HG02798 (cell line): ENCODE data around the gene FCHSD2.
"Not testable (repeated sequence)": the region's sequence is repeated elsewhere in the genome, so short reads cannot be mapped to it uniquely, and the experiment has no call there.

Experiments
- ATAC-seq: cut with Tn5 transposase; IDR thresholded peaks from one replicate; pipeline ENCODE4 v1.9.1; 2021; ENCODE audit warnings: mild to moderate bottlenecking; ENCODE audit not compliant: unreplicated experiment, poor library complexity

FCHSD2 gene

DNA sequence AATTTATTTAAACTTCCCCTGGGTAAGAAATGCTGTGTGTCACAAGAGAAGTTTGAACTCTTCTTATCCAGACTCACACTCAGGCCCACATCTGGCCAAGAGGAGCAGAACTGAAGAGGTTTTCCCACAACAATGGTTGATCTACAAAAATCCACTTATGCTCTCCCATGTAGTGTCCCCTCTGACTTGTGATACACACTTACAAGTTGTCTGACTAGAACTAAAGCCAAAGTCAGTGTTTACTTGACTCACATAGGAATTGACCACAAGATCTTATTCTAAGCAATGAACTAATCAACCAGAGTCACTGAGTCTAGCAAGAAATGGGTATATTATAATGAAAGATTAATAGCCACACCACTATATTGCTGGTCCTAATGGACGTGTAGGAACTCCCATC, 194.9 kb downstream of the FCHSD2 start:
- ATAC-seq: no peak

DNA sequence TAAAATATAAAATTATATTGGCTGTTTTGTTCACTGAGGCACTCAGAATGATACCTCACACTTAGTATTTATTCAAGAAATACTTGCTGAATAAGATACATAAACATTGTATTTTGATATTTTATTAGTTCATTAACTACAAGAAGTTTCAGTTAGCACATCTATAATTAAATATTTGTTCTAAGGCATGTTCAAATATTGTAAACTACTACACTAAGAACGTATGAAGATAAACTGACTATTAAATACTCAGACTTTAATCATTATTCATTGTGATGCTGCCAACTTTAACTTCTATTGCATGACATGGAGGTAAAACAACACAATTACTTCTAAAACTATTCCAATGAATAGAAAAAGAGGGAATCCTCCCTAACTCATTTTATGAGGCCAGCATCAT, 198.5 kb downstream of the FCHSD2 start:
- no peak for ATAC-seq

DNA sequence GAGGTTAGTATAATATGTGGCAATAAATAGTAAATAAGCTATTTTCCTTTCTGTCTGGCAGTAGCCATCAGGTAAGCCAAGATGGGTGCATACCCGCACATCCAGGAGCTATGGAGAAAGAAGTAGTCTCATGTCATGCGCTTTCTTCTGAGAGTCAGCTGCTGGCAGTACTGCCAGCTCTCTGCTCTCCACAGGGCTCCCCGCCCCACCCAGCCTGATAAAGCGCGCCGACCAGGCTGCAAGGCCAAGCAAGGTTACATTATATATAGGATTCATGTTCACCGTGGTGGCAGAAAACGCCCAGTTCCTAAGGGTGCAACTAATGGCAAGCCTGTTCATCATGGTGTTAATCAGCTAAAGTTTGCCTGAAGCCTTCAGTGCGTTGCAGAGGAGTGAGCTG, 201.7 kb downstream of the FCHSD2 start:
- ATAC-seq: no peak

DNA sequence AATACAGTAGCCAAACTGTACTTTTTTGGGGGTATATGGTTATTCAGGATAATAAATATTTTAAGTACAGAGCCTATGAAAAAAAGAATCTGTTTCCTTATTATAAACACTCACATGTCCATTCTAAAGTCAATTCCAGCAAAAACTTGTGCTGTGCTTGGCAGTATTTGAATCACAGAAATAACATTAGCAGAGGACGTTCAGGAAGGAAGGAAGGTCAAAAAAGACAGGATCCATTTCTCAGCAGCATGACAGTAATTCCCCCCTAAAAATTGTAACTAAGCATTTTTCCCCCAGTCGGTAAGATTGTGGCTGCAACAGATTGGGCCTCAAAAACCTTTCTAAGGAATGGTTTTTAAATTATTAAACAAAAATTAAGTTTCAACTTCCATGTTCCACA, 203.1 kb downstream of the FCHSD2 start:
- no peak for ATAC-seq

DNA sequence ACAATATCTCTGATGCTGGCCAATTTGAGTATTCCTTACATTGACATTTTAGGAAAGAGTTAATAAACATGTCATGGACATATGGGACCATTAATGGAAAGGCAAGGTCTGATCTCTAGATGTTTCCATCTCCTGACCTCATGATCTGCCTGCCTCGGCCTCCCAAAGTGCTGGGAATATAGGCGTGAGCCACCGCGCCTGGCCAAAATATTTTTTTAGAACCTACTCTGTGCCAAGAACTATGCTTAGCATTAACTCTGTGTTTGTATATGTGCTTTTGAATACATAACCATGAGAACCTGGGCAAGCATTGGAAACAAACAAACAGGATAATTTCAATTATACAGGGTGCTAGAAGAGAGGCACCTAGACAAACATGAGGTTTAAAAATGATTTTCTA, 204.7 kb downstream of the FCHSD2 start:
- ATAC-seq: no peak

DNA sequence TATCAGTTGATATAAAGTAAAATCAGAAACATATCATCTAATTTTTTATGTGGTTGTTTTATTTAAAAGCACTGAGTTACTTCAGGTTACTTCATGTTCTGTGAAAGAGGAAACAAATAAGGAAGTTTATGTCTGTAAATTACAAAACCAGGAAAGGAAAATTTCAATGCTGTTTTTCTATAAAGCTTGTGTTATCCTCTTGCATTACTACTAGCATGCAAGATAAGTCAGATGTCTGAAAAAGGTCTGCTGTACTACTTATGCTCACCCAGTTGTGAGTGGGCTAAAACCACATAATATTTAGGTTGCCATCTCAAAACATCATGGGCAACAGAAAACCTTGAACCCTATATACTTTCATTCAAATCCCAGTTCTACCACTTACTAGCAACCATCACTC, 206.4 kb downstream of the FCHSD2 start:
- ATAC-seq: no peak

DNA sequence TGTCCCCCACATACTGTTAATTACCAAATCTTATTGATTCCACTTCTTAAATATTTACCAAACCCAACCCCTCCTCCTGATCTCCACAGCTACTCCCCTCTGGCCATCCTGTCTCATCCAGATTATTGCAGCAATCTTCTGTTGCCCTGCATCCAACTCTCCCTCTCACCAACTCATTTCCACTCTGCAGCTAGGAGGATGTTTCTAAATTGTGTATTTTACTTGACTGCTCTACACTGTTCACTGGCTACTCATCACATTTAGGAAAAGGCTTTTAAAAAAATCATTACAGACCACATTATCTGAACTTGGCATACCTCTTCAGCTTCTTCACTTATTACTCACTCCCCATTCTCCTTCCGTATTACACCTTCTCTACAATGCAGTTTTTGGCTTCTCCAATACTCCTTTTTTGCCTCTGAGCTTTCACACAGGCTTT, 210.0 kb downstream of the FCHSD2 start:
- no peak for ATAC-seq

DNA sequence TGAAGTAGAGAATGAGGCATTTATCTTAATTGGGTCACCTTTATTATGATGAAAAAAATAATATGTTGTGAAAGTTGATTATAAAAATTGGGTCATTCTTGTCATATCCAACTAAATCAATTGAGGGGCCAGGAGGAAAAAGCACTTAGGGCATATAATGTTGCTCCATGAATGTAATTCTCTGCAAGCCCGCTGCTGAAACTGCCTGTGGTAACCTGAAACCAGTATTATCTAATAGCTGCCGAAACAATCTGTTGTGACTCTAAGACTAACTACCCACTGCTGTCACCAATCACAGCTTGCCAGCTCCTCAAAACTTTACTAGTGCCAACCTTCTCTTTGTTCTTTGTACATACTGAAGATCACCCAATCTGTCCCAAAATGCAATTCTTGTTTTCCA, 212.1 kb downstream of the FCHSD2 start:
- no peak for ATAC-seq

DNA sequence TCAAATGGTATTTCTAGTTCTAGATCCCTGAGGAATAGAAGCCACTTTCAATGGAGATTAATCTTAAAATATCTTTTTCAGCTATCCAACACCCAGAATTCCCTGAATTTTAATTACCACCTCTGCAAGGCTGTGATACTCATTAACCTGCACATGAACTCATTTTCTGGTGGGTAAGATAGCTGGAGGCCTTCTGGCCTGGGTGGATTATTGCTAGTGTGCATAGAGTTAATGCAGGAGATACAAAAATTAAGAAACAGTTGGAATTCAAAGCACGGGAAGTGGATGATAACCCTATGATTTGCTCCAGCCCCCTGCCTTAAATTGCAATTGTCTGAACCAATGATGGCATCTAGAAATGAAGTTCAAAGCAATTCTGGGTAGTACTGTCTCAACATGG, 212.9 kb downstream of the FCHSD2 start:
- ATAC-seq: no peak

DNA sequence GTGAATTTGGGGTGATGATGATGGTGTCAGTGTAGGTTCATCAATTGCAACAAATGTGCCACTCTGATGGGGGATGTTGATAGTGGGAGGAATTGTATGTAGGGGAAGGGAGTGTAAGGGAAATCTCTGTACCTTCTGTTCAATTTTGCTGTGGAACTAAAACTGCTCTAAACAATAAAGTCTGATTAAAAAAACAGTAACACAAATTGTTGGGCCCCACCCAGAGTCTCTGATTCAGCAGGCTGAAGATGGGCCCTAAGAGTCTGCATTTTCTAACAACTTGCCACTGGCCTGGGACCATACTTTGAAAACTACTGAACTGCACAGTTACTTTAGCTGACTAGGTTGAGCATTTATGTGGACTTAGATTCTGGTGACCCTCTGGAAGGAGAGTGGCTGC, 214.7 kb downstream of the FCHSD2 start:
- ATAC-seq: no peak

DNA sequence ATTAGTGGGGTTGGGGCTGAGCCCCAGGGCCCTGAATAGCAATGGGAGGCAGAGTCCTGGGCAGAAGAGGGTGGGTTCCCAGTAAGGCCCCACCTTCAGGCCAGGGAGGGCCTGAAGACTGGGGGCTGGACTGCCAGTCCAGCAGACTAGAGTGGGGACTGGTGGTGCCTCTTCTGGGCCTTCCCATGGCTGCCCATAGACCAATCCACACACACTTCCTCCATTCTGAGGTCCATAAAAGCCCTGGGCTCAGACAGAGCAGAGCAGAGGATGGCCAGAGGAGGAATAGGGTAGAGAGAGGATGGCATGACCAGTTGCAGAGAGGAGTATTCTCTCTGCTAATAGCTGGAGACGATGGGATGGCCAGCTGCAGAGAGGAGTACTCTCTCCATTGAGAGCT, 216.0 kb downstream of the FCHSD2 start:
- no peak for ATAC-seq

DNA sequence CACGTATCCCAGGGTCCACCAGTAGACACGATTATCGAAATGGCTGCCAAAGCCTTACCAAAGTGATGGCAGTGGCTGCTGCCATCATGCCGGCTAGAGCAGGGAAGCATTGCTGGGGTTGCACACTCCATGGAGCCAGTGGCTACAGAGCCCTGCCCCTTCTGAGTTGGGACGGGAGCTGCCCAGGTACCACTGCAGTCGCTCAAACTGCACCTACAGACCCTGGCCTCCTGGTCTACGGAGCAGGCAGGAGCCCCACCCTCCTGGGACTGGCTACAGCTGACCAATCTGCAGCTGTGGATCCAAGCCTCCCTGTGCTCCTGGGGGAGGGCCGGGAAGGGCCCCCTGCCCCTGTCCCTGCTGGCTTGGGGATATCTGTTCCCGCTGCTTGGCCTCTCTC, 216.5 kb downstream of the FCHSD2 start:
- no peak for ATAC-seq

DNA sequence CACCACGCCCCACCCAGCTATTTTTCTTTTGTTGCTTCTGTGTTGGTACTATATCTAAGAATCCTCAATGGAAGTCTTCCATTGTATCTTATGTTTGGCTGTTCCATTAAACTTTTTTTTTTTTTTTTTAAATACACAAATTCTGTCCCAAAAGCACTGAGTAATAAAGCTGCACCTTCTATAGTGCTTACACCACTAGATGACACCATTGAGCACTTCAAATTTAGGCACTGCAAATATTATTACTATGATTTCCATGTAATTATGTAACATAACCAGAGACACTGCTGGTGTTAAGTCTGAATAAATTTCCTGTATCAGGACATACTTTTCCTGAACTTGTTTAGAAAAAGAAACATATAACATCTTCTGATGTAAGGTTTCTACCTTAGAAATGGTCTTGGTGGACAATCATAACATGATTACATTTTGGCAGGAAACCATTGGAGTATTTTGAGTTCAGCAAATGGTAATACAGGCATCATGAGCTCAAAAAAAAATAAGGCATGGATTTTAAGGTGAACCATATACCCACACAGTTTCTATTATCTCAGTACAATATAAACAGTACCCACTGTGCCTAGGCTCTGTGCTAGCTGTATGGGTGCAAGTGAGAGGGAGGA, 217.4 kb downstream of the FCHSD2 start:
- ATAC-seq: no peak

DNA sequence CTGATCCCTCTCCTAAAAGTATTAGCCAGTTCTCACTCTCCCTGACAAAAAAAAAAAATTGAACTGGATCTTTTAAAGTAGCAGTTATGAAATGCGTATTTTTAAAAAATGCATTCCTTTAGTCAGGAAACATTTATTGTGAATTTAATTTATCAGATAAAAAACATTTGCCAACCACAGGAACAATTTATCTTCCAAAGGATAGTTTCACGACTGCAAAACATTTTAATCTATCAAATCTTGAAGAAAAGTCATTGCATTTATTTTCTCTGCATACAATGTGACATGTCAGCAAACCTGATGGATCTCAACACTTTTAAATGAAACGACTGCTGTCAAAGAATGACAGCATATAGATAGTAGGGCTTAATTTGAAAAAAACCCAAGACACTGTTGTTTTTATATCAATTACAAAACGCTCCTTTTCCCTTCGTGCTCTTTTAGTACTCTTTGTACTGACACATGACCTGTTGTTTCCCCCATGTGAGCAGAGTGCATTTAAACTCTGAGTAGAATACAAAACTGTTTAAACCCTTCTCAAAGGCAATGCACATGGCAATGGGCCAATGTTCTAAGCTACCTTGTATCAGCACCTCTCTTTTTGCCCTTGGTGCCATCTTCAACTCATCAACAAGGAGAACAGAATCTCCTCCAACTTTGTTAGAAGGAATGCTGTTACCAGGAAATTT, 220.9 kb downstream of the FCHSD2 start:
- ATAC-seq: no peak

DNA sequence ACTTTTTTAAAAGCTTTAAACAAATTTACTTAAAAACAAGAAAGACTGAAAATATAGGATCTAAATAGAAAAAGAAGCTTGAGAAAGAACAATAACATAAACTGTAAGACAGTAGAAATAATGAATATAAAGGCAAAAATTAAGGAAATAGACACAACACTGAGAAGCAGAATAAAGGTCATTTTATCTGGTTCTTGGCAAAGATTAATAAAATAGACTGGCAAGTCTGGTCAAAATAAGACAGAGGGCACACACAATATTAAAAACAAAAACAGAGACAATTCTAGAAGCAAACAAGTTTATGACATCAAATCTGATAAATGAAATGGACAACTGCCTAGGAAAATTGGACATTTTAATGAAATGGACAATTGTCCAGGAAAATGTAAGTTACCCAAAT, 222.1 kb downstream of the FCHSD2 start:
- no peak for ATAC-seq

DNA sequence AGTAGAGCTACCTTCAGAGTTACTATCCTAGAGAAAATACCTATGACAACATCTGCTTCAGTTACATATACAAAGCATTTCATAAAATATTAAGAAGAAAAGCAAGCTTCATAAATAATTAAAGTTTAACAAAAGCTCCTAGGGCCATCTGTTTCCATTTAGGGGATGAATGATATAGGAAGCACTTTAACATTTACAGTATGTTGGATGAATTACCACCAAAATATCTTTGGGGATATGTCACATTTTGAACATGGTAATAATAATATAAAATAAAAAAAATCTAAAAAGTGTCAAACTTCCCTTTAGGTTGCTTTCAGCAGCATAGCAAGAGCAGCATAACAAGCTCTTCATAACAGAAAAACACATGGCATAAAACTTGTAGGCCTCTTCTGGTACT, 223.3 kb downstream of the FCHSD2 start:
- no peak for ATAC-seq

DNA sequence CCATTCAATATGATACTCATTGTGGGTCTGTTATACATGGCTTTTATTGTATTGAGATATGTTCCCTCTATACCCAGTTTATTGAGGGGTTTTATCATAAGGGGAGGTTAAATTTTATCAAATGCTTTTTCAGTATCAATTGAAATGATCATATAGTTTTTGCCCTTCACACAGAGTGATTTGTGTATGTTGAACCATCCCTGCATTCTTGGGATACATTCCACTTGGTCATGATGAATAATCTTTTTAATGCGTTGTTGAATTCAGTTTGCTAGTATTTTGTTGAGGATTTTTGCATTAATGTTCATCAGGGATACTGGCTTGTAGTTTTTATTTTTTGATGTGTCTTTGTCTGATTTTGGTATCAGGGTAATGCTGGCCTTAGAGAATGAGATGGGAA, 229.9 kb downstream of the FCHSD2 start:
- no peak for ATAC-seq

DNA sequence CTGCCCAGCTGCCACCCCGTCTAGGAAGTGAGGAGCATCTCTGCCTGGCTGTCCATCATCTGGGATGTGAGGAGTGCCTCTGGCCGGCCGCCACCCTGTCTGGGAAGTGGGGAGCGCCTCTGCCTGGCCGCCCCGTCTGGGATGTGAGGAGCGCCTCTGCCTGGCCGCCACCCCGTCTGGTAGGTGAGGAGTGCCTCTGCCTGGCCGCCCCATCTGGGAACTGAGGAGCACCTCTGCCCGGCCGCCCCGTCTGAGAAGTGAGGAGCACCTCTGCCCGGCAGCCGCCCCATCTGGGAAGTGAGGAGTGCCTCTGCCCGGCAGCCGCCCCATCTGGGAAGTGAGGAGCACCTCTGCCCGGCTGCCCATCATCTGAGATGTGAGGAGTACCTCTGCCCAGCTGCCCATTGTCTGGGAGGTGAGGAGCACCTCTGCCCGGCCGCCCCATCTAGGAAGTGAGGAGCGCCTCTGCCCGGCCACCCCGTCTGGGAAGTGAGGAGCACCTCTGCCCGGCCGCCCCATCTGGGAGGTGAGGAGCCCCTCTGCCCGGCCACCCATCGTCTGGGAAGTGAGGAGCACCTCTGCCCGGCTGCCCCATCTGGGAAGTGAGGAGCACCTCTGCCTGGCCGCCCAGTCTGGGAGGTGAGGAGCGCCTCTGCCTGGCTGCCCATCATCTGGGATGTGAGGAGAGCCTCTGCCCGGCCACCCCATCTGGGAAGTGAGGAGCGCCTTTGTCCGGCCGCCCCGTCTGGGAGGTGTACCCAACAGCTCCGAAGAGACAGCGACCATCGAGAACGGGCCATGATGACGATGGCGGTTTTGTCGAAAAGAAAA, 232.3 kb downstream of the FCHSD2 start:
- not testable (repeated sequence) for ATAC-seq

DNA sequence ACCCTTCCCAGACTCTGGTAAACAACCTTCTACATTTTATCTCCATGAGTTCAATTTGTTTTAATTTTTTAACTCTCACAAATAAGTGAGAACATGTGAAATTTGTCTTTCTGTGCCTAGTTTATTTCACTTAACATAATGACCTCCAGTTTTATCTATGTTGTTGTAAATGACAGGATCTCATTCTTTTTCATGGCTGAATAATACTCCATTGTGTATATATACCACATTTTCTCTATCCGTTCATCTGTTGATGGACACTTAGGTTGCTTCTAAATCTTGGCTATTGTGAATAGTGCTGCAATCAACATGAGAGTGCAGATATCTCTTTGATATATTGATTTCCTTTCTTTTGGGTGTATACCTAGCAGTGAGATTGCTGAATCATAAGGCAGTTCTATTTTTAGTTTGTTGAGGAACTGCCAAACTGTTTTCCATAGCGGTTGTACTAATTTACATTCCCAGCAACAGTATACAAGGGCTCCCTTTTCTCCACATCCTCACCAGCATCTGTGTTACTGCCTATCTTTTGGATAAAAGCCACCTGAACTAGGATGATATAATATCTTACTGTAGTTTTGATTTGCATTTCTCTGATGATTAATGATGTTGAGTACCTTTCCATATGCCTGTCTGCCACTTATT, 234.0 kb downstream of the FCHSD2 start:
- ATAC-seq: no peak

DNA sequence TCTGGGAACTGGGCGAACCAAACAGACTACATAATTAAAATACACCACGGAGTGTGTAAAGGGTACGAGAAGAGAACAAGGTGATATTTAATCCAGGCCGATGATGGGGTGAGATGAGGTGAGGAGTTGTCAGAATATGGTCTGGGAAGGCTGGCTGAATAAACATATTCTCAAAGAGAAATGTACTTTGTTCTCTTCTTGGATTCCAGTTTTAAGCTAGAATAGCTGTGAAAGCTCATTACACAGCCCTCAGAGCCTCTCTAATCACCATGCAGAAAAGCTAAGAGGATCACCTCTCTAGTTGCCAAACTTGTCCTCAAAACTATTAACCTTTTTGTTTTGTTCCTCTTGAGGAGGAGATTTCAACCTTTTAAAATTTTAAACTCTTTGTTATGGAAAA, 238.1 kb downstream of the FCHSD2 start:
- ATAC-seq: no peak

DNA sequence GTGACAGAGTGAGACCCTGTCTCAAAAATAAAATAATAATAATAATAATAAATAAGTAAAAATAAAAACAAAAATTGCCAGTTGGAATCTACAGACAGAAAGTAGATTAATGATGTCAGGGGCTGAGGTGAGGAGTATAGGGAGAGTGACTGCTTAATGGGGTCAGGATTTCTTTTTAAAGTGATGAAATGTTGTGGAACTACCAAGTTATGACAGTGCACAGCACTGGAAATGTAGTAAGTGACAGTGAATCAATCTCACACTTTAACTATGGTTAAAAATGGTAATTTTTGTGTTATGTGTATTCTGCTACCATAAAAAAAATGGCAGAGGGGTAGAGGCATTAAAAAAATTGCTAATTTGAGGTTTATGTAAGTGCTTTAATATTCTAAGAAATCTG, 240.7 kb downstream of the FCHSD2 start:
- ATAC-seq: no peak
